ENCODE data around the gene KCNIP3.

Gene KCNIP3

GRCh38 chr2:95389245-95390119 lies 92.3 kb downstream of the KCNIP3 start:
- peak; percentile 97 for ATAC-seq
- TF ChIP-seq SNAI2 (CRISPR knock-in tag; IDR thresholded peaks at IDR 0.05): no peak
- TF ChIP-seq, protein P1, sequence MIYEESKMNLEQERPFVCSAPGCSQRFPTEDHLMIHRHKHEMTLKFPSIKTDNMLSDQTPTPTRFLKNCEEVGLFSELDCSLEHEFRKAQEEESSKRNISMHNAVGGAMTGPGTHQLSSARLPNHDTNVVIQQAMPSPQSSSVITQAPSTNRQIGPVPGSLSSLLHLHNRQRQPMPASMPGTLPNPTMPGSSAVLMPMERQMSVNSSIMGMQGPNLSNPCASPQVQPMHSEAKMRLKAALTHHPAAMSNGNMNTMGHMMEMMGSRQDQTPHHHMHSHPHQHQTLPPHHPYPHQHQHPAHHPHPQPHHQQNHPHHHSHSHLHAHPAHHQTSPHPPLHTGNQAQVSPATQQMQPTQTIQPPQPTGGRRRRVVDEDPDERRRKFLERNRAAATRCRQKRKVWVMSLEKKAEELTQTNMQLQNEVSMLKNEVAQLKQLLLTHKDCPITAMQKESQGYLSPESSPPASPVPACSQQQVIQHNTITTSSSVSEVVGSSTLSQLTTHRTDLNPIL (CRISPR knock-in tag; IDR thresholded peaks at IDR 0.05; ENCODE audit: low read depth): no peak
- no peak for TF ChIP-seq POU6F1 (CRISPR knock-in tag; IDR thresholded peaks at IDR 0.05; ENCODE audit: borderline replicate concordance, low read depth)
- TF ChIP-seq ESRRG (CRISPR knock-in tag; IDR thresholded peaks at IDR 0.05): no peak
- TF ChIP-seq RARB (CRISPR knock-in tag; IDR thresholded peaks at IDR 0.05): no peak
- TF ChIP-seq ZNF8 (CRISPR knock-in tag; IDR thresholded peaks at IDR 0.05): no peak
- no peak for TF ChIP-seq ZC3H10 (CRISPR knock-in tag; IDR thresholded peaks at IDR 0.05)
- TF ChIP-seq GLIS3 (CRISPR knock-in tag; IDR thresholded peaks at IDR 0.05): no peak
- no peak for TF ChIP-seq CSDC2 (CRISPR knock-in tag; IDR thresholded peaks at IDR 0.05)
- TF ChIP-seq ZFP3 (CRISPR knock-in tag; IDR thresholded peaks at IDR 0.05): no peak
- TF ChIP-seq TSHZ2 (CRISPR knock-in tag; IDR thresholded peaks at IDR 0.05): no peak
- TF ChIP-seq ISL1 (CRISPR knock-in tag; IDR thresholded peaks at IDR 0.05): no peak

- ATAC-seq: no peak
- TF ChIP-seq BACH2 (CRISPR knock-in tag; IDR thresholded peaks at IDR 0.05; ENCODE audit: borderline replicate concordance): no peak
- TF ChIP-seq ZNF70 (CRISPR knock-in tag; IDR thresholded peaks at IDR 0.05): no peak
- no peak for TF ChIP-seq ZNF8 (CRISPR knock-in tag; IDR thresholded peaks at IDR 0.05)
- TF ChIP-seq ZFP3 (CRISPR knock-in tag; IDR thresholded peaks at IDR 0.05): no peak
- no peak for TF ChIP-seq CSDC2 (CRISPR knock-in tag; IDR thresholded peaks at IDR 0.05)
- no peak for TF ChIP-seq SNAI2 (CRISPR knock-in tag; IDR thresholded peaks at IDR 0.05)
- no peak for TF ChIP-seq OSR1 (CRISPR knock-in tag; IDR thresholded peaks at IDR 0.05)
- TF ChIP-seq TOX (CRISPR knock-in tag; IDR thresholded peaks at IDR 0.05; ENCODE audit: borderline replicate concordance): no peak
- no peak for TF ChIP-seq CSRNP3 (CRISPR knock-in tag; IDR thresholded peaks at IDR 0.05)
- TF ChIP-seq, protein P1 (CRISPR knock-in tag; IDR thresholded peaks at IDR 0.05; ENCODE audit: low read depth): no peak
- no peak for TF ChIP-seq PATZ1 (CRISPR knock-in tag; IDR thresholded peaks at IDR 0.05; ENCODE audit: borderline replicate concordance)
- TF ChIP-seq ISL1 (CRISPR knock-in tag; IDR thresholded peaks at IDR 0.05): no peak
- TF ChIP-seq POU6F1 (CRISPR knock-in tag; IDR thresholded peaks at IDR 0.05; ENCODE audit: borderline replicate concordance, low read depth): no peak
- TF ChIP-seq RARB (CRISPR knock-in tag; IDR thresholded peaks at IDR 0.05): no peak
- TF ChIP-seq ZNF565 (CRISPR knock-in tag; conservative IDR thresholded peaks at IDR 0.05; ENCODE audit: low read depth): no peak
- no peak for TF ChIP-seq TCF4 (CRISPR knock-in tag; IDR thresholded peaks at IDR 0.05; ENCODE audit: borderline replicate concordance)
These were observed 93.2 kb downstream of the KCNIP3 start for GRCh38 chr2:95390272-95390880.
